Measurements from ENCODE around the gene NCOR1.
"Not testable (repeated sequence)": the region's sequence is repeated elsewhere in the genome, so short reads cannot be mapped to it uniquely, and the experiment has no call there.

Gene NCOR1

DNA sequence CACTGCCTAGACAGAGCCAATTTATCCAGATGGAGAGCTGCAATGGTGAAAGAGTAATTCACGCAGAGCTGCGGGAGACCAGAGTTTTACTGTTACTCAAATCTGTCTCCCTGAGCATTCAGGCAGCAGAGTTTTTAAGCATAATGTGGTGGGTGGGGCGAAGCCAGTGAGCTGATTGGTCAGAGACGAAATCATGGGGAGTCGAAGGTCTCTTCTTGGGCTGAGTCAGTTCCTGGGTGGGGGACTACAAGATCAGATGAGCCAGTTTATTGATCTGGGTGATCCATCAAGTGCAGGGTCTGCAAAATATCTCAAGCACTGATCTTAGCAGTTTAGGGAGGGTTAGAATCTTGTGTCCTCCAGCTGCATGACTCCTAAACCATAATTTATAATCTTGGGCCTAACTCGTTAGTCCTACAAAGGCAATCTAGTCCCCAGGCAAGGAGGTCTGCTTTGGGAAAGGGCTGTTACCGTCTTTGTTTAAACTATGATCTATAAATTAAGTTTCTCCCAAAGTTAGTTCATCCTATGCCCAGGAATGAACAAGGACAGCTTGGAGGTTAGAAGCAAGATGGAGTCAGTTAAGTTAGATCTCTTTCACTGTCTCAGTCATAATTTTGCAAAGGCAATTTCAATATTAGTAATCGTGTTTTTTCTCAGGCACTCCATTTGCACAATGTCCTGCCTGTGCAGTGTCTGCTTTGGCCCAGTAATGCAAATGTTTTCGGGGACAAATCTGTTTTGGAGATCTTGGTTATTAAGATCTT, 28.6 kb upstream of the NCOR1 start:
- Histone ChIP-seq H3K27me3 (ENCODE audit: insufficient read depth, low read length) (no peaks in the 10 kb centered on the region), H3K36me3 (ENCODE audit: insufficient read depth, low read length) (no peaks in the 10 kb centered on the region), H3K4me1 (ENCODE audit: insufficient read depth, low read length) (peaks cover 9% of the 10 kb centered on the region), H3K4me3 (ENCODE audit: low read length) (no peak overlapping the region), H3K27ac (ENCODE audit: low read depth, low read length) (peak overlapping the region; percentile 31; the same call in 1 of the 2 replicates), H3K9me3 (ENCODE audit: insufficient read depth, low read depth, low read length) (no peaks in the 10 kb centered on the region), H3K9ac (ENCODE audit: low read depth, low read length) (no peak overlapping the region)
- 74% methylated on average over 8 of the region's 9 CpGs for WGBS

- 92% methylated on average over 5 of the region's 5 CpGs for WGBS
- Histone ChIP-seq H3K27me3 (ENCODE audit: insufficient read depth, low read length) (no peaks in the 10 kb centered on the region), H3K36me3 (ENCODE audit: insufficient read depth, low read length) (no peaks in the 10 kb centered on the region), H3K4me3 (ENCODE audit: low read length) (no peak overlapping the region), H3K27ac (ENCODE audit: low read depth, low read length) (peak overlapping the region; percentile 31; the same call in 1 of the 2 replicates), H3K9me3 (ENCODE audit: insufficient read depth, low read depth, low read length) (no peaks in the 10 kb centered on the region), H3K9ac (ENCODE audit: low read depth, low read length) (no peak overlapping the region), H3K4me1 (ENCODE audit: insufficient read depth, low read length) (peaks cover 9% of the 10 kb centered on the region)
These were observed 28.1 kb upstream of the NCOR1 start for GRCh38 chr17:16243385-16243784.

DNA sequence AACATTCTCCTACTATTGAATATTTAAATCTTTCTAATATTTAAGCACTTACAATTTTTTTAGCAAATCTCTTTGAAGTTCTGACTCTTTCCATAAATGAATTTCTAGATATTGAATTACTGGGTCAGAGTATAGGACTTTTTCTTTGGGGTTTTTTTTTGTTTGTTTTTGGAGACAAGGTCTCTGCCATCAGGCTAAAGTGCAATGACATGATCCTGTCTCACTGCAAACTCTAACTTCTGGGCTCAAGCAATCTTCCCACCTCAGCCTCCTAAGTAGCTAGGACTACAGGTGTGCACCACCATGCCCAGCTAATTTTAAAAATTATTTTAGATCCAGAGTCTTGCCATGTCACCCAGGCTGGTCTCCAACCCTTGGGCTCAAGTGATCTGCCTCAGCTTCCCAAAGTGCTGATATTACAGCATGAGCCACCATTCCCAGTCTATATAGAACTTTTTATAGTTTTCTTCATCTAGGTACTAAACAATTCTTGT, 26.6 kb upstream of the NCOR1 start:
- Histone ChIP-seq H3K4me3 (ENCODE audit: low read length) (no peak overlapping the region), H3K27ac (ENCODE audit: low read depth, low read length) (no peak overlapping the region), H3K9me3 (ENCODE audit: insufficient read depth, low read depth, low read length) (no peaks in the 10 kb centered on the region), H3K4me1 (ENCODE audit: insufficient read depth, low read length) (peaks cover 9% of the 10 kb centered on the region), H3K9ac (ENCODE audit: low read depth, low read length) (no peak overlapping the region), H3K27me3 (ENCODE audit: insufficient read depth, low read length) (no peaks in the 10 kb centered on the region), H3K36me3 (ENCODE audit: insufficient read depth, low read length) (no peaks in the 10 kb centered on the region)

- Histone ChIP-seq H3K27me3 (ENCODE audit: insufficient read depth, low read length) (no peaks in the 10 kb centered on the region), H3K27ac (ENCODE audit: low read depth, low read length) (no peak overlapping the region), H3K4me1 (ENCODE audit: insufficient read depth, low read length) (peaks cover 9% of the 10 kb centered on the region), H3K4me3 (ENCODE audit: low read length) (no peak overlapping the region), H3K9me3 (ENCODE audit: insufficient read depth, low read depth, low read length) (no peaks in the 10 kb centered on the region), H3K36me3 (ENCODE audit: insufficient read depth, low read length) (peaks cover 10% of the 10 kb centered on the region; the same call in 1 of the 2 replicates), H3K9ac (ENCODE audit: low read depth, low read length) (no peak overlapping the region)
- 97% methylated on average over 3 of the region's 3 CpGs for WGBS
These were observed 24.6 kb upstream of the NCOR1 start for GRCh38 chr17:16239931-16240330.

DNA sequence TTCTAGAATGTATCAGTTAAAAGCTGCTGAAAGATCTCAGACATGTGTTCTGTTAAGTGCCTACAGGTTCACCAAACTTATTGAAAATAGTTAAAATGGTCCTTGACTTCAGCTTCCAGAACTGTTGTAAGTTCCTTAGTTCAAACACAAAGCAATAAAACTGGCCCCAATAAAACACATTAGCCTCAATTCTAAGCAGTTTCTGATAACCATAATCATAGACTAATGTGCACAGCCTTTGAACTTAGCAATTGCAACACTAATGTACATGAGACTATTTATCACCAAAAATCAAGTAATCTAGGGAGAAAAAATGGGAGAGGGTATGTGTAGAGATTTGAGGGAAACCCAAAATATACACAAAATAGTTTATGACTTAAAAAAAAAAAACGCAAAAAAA, 17.1 kb upstream of the NCOR1 start:
- H3K9ac ChIP-seq (ENCODE audit: low read depth, low read length): no peak overlapping the region
- H3K4me3 ChIP-seq (ENCODE audit: low read length): no peak overlapping the region
- no peaks in the 10 kb centered on the region for H3K9me3 ChIP-seq (ENCODE audit: insufficient read depth, low read depth, low read length)
- 100% methylated on average over 1 of the region's 1 CpG for WGBS
- no peaks in the 10 kb centered on the region for H3K4me1 ChIP-seq (ENCODE audit: insufficient read depth, low read length)
- H3K27ac ChIP-seq (ENCODE audit: low read depth, low read length): no peak overlapping the region
- H3K36me3 ChIP-seq (ENCODE audit: insufficient read depth, low read length): peaks cover 18% of the 10 kb centered on the region
- H3K27me3 ChIP-seq (ENCODE audit: insufficient read depth, low read length): no peaks in the 10 kb centered on the region

GRCh38 chr17:16229912-16230561, 14.7 kb upstream of the NCOR1 start:
- not testable (repeated sequence) for H3K4me1 ChIP-seq (ENCODE audit: insufficient read depth, low read length); H3K4me3 ChIP-seq (ENCODE audit: low read length); H3K9me3 ChIP-seq (ENCODE audit: insufficient read depth, low read depth, low read length); H3K27me3 ChIP-seq (ENCODE audit: insufficient read depth, low read length); H3K9ac ChIP-seq (ENCODE audit: low read depth, low read length); H3K27ac ChIP-seq (ENCODE audit: low read depth, low read length)
- peaks cover 14% of the 10 kb centered on the region for H3K36me3 ChIP-seq (ENCODE audit: insufficient read depth, low read length)
- WGBS: 97% methylated on average over 6 of the region's 8 CpGs

DNA sequence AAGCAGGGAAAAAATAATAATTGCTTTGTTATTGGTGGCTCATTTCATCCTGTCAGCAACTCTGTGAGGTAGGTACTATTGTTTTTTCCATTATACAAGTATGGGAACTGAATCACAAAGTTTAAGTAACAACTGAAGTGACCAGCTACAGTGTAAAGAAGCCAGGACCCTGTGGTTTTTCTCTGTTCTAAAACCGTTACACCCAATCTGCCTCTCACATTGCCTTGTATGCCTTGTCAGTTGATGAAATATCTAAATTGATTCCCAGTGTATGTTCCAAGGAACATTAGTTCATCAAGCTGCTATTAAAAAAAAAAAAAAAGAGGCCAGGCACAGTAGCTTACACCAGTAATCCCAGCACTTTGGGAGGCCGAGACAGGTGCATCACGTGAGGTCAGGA, 7.1 kb upstream of the NCOR1 start:
- H3K27ac ChIP-seq (ENCODE audit: low read depth, low read length): no peak overlapping the region

DNA sequence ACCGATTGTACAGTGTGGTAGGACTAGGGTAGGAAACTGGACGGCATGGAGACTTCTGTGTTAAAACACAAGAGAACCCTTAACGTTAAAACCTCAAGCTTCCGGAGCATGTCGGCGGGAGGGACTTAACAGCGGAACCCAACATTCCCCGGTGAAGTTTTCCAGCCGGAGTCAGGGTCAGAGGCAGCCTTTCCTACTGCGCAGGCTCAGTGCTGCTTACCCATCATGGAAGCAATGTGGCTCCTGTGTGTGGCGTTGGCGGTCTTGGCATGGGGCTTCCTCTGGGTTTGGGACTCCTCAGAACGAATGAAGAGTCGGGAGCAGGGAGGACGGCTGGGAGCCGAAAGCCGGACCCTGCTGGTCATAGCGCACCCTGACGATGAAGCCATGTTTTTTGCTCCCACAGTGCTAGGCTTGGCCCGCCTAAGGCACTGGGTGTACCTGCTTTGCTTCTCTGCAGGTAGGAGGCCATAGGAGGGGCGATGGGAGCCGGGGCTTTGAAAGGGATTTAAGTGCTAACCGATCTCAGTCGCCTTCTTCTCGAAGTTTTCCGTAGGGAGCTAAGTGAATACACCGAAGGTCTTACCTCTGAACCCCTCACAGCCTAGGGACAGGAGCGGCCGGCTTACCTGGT, 1.8 kb upstream of the NCOR1 start, which contains the start of gene PIGL:
Gene PIGL (plus strand): TSS at position 209 of the 634 bp plus-strand sequence. CDS start 17 bp downstream, at position 226.
- Histone ChIP-seq H3K36me3 (ENCODE audit: insufficient read depth, low read length) (peaks cover under 1% of the 10 kb centered on the region; the same call in 1 of the 2 replicates), H3K9ac (ENCODE audit: low read depth, low read length) (peak within 1 kb of the TSS; percentile 97), H3K9me3 (ENCODE audit: insufficient read depth, low read depth, low read length) (no peaks in the 10 kb centered on the region), H3K4me1 (ENCODE audit: insufficient read depth, low read length) (peaks cover 18% of the 10 kb centered on the region; the same call in 1 of the 2 replicates), H3K4me3 (ENCODE audit: low read length) (peak within 1 kb of the TSS; percentile 95), H3K27ac (ENCODE audit: low read depth, low read length) (peak within 1 kb of the TSS; percentile 99), H3K27me3 (ENCODE audit: insufficient read depth, low read length) (no peaks in the 10 kb centered on the region)
- under 1% methylated on average over 29 of the region's 29 CpGs for WGBS

More for the DNA sequence above, 7.1 kb upstream of the NCOR1 start:
- H3K9me3 ChIP-seq (ENCODE audit: insufficient read depth, low read depth, low read length): no peaks in the 10 kb centered on the region
- 0 out of 2 replicates have a peak, but pooled peaks cover 4% of the 10 kb centered on the region for H3K4me1 ChIP-seq (ENCODE audit: insufficient read depth, low read length)
- 96% methylated on average over 3 of the region's 3 CpGs for WGBS
- H3K27me3 ChIP-seq (ENCODE audit: insufficient read depth, low read length): no peaks in the 10 kb centered on the region
- H3K9ac ChIP-seq (ENCODE audit: low read depth, low read length): no peak overlapping the region
- H3K36me3 ChIP-seq (ENCODE audit: insufficient read depth, low read length): peaks cover 9% of the 10 kb centered on the region; the same call in 1 of the 2 replicates
- no peak overlapping the region for H3K4me3 ChIP-seq (ENCODE audit: low read length)

- not testable (repeated sequence) for H3K27me3 ChIP-seq (ENCODE audit: insufficient read depth, low read length); H3K36me3 ChIP-seq (ENCODE audit: insufficient read depth, low read length); H3K9me3 ChIP-seq (ENCODE audit: insufficient read depth, low read depth, low read length)
- peak overlapping the region; percentile 97 for H3K9ac ChIP-seq (ENCODE audit: low read depth, low read length)
- H3K27ac ChIP-seq (ENCODE audit: low read depth, low read length): peak overlapping the region; percentile 99
- peaks cover 18% of the 10 kb centered on the region; the same call in 1 of the 2 replicates for H3K4me1 ChIP-seq (ENCODE audit: insufficient read depth, low read length)
- 91% methylated on average over 38 of the region's 38 CpGs for WGBS
- H3K4me3 ChIP-seq (ENCODE audit: low read length): peak overlapping the region; percentile 95
These were observed 1.1 kb upstream of the NCOR1 start for GRCh38 chr17:16216341-16217001.

DNA sequence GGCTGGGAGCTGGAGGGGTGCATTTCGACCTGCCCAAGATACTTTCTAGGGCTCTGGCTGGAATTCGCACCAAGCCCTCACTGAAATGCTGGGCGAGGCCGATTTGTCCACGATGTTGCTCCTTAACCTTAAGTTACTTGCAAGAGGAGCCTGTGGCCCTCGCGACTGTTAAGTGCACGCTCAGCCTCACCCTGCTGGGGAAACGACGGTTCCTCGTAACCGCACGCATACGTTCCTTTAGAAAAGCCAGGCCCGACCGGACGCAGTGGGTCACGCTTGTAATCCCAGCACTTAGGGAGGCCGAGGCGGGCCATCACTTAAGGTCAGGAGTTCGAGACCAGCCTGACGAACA, 607 bp upstream of the NCOR1 start:
- Histone ChIP-seq H3K4me3 (ENCODE audit: low read length) (peak overlapping the region; percentile 83), H3K9ac (ENCODE audit: low read depth, low read length) (peak overlapping the region; percentile 97), H3K4me1 (ENCODE audit: insufficient read depth, low read length) (peaks cover 18% of the 10 kb centered on the region; the same call in 1 of the 2 replicates), H3K27me3 (ENCODE audit: insufficient read depth, low read length) (no peaks in the 10 kb centered on the region), H3K36me3 (ENCODE audit: insufficient read depth, low read length) (no peaks in the 10 kb centered on the region; the same call in 1 of the 2 replicates), H3K27ac (ENCODE audit: low read depth, low read length) (peak overlapping the region; percentile 99), H3K9me3 (ENCODE audit: insufficient read depth, low read depth, low read length) (no peaks in the 10 kb centered on the region)
- 46% methylated on average over 22 of the region's 22 CpGs for WGBS
